NCI-H69 (cell line): ENCODE data around the gene GAB2.
"Not testable (repeated sequence)": the region's sequence is repeated elsewhere in the genome, so short reads cannot be mapped to it uniquely, and the experiment has no call there.

ENCODE experiments used
- DNase-seq: peaks from one replicate; lab custom pipeline; 2025; lab: John Stamatoyannopoulos, UW

The GAB2 gene

DNA sequence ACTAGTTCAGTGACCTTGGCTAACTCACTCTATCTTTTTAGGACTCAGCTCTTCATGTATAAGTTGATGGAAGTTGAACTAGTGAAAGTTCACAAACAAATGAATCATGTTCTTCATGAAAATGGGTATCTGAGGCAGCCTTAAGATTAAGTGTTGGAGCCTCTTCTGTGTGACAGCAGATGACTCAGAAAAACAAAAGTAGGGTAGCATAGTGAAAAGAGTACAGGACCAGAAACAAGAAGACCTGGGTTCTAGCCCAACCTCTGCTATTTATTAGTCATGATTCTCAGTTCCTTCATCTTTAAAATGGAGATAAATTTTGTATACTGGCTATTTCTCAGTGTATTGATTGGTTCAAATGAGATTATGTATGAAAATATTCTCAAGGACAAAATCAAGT is 168.7 kb downstream of the GAB2 start:
- DNase-seq = no peak

- DNase-seq = no peak
These were observed 169.4 kb downstream of the GAB2 start for GRCh38 chr11:78248191-78248590.

GRCh38 chr11:78244546-78245255 is 172.9 kb downstream of the GAB2 start:
- DNase-seq = no peak

- DNase-seq = no peak
These were observed 173.5 kb downstream of the GAB2 start for GRCh38 chr11:78244080-78244479.

DNA sequence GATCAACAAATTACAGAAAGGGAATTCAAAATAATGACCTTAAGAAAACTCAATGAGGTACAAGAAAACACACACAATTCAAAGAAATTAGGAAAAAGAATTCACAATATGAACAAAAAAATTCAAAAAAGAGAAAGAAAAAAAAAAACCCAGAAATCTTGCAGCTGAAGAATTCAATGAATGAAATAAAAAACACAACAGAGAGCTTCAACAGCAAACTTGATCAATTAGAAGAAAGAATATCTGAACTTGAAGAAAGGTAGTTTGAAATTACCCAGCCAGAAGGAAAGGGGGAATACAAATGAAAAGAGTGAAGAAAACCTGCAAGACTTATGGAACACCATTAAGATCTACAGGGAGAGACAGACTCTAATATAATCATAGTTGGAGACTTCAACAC is 176.1 kb downstream of the GAB2 start:
- DNase-seq = no peak

- no peak for DNase-seq
These were observed 177.8 kb downstream of the GAB2 start for GRCh38 chr11:78239781-78240180.

DNA sequence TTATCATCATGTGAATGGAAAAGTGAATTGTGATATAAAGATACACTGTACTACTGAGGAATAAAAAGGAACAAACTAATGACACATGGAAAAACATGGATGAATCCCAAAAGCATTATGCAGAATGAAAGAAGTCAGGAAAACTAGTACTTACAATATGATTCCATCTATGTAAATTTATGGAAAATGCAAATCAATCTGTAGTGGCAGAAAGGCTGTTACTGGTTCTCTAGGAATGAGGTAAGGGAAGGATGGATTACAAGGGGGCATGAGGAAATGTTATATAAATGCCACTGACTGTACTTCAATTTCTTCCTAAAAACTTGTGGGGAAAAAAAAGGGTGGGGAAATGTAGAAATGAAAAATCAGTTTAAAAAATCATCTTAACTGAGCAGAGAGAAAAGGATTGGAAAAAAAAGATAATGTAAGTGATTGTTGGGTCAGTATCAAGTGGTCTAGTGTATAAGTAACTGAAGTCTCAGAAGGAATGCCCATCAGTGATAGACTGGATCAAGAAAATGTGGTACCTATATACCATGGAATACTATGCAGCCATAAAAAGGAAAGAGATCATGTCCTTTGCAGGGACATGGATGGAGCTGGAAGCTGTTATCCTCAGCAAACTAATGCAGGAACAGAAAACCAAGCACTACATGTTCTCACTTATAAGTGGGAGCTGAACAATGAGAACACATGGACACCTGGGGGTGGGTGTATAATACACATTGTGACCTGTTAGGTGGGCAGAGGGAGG is 180.2 kb downstream of the GAB2 start:
- DNase-seq = no peak

GRCh38 chr11:78234006-78234405 is 183.6 kb downstream of the GAB2 start:
- DNase-seq = no peak

- not testable (repeated sequence) for DNase-seq
These were observed 184.6 kb downstream of the GAB2 start for GRCh38 chr11:78233046-78233445.

DNA sequence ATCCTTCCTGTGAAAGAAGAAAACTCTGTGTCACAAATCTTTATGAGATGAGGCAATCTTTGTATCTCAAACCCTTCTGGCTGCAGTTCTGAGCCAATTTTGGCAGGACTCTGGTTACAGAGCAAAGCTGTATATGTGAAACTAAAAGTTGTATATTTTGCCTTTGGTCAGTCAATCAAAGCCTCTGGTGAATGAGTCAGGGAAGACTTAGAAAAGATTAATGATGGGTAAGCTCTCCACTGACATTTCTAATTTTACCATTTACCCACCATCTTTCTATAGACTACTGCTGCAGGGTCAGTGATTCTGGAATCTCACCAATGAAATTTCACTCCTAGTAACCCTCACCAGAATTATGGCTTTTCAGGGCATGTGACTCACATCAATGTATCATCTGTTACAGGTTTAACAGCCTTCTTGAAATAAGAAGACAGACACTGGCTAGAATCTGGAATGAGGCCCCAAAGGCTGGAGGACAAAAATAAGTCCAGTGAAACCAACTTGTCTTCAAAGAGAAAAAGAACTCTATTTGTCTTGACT is 185.6 kb downstream of the GAB2 start:
- peak; percentile 7 for DNase-seq

DNA sequence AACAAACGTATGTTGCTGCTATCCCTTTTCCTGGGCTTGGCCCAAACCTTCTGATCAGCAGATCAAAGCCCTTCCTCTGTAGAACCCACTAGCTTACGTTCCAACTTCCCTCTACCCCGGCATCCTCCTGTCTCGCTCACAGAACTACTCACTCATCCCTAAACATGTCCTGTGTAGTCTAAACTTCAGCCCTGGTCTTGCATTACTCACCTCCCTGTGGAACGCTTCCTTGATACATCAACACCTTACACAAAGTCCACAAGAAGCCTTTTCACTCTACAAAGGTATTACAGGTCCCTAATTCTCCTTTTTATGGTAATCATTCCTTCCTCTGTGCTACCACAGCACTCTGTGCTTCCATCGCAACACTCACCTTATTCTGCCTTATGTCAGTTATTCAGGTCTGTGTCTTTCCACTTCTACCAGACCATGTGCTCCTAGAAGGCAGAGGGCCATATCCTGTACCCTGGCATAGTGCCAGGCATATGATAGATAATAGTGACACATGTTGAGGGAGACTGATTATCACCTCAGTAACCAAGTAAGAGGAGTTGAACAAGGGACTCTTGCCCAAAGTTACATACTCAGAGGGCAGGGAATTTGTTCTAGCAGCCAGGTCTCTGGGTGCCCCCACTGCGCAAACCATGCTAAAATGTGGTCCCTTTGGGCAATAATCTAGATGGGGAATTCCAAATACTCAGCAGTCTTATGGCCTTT is 187.3 kb downstream of the GAB2 start:
- peak; percentile 65 for DNase-seq

DNA sequence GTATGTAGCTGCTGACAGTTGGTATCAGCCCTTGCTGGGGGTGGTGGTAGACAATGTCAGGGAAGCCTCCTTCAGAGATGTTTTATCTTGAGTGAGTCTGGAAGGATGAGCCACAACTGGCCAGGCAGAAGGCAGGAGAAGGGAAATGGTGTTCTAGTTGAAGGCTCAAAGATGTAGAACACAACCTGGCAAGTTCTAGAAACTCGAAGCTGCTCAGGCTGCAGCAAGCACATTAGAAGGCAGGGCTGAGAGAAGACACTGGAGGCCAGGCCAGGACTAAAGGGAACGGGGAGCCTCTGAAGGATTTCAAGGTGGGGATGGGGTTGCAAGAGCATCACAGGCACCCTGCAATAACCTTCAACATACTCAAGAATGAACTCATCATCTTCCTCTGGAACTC is 188.5 kb downstream of the GAB2 start:
- no peak for DNase-seq

GRCh38 chr11:78228467-78228866 is 189.2 kb downstream of the GAB2 start:
- peak; percentile 89 for DNase-seq

DNA sequence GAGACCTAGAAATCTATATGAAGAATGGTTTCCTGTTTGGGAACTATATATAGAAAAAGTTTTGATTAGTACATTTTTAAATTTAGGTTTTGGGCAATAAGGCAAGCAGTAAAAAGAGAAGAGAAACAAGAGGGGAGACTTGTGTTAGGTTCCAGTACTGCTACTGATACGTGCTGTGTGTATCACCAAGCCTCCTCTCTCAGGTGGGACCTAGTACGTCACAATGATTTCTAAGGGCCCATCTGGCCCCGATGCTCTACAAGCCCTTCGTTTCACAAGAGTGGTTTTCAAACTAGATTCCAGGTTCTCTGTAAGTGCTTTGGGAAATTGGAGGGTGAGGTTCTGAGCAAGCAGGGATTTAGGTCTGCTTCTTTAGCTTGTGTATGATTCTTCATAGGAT is 189.7 kb downstream of the GAB2 start:
- no peak for DNase-seq

- no peak for DNase-seq
These were observed 190.6 kb downstream of the GAB2 start for GRCh38 chr11:78226684-78227680.

DNA sequence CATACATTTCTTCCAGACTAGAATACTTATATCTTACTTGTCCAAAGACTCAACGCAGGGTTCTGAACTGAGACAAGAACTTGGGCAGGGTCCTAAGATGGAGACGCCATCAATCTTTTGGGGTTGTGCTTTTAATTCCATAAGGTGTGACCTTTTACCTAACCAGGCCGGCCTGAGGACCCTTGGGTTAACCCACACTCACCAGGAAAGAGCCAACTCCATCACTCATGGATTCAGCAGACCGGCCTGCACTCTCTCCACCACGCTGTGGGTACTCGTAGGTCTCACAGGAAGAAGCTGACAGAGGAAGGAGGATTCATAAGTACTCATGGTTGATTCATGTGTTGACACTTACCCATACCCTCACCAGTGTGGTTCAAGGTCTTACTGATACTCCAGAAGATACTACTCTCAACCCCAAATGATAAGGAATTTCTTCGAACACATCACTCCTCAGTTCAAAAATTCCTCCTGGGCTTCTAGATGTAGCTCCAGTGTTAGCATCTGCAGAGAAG is 192.7 kb downstream of the GAB2 start:
- DNase-seq = no peak

- DNase-seq = no peak
These were observed 193.1 kb downstream of the GAB2 start for GRCh38 chr11:78224506-78224905.

- DNase-seq = no peak
These were observed 194.2 kb downstream of the GAB2 start for GRCh38 chr11:78223320-78223954.

GRCh38 chr11:78222726-78223125 is 194.9 kb downstream of the GAB2 start:
- DNase-seq = not testable (repeated sequence)

- peak; percentile 16 for DNase-seq
These were observed 196.0 kb downstream of the GAB2 start for GRCh38 chr11:78221396-78222315.
